HepG2 (cell line): ENCODE measurements around the gene XPNPEP1.
A peak's percentile ranks its signal among the peaks of the same experiment; 100 is the strongest.

Experiments used
- BATF2 ChIP-seq: sonication (generic); formaldehyde crosslinking; IDR thresholded peaks from 2 replicates; pipeline ENCODE4 v1.8.0; 2022; ENCODE audit warnings: mild to moderate bottlenecking, missing genetic modification reagents, moderate library complexity
- BCLAF1 ChIP-seq: fragments of 450-650 bp; IDR thresholded peaks from 2 replicates; pipeline ENCODE4 v1.6.1; 2017; ENCODE audit warnings: mild to moderate bottlenecking
- CTCF ChIP-seq: sonication (generic); formaldehyde crosslinking; IDR thresholded peaks from 2 replicates; pipeline ENCODE4 v1.5.0; 2020; ENCODE audit warnings: mild to moderate bottlenecking, missing genetic modification reagents, moderate library complexity
- FUBP1 ChIP-seq: sonication (generic); formaldehyde crosslinking; IDR thresholded peaks from 2 replicates; pipeline ENCODE4 v1.5.1; 2020; ENCODE audit warnings: missing genetic modification reagents, mild to moderate bottlenecking, borderline replicate concordance
- MYC ChIP-seq: sonication (generic); formaldehyde crosslinking; IDR thresholded peaks from 2 replicates; pipeline ENCODE4 v1.9.0; 2021; ENCODE audit warnings: missing genetic modification reagents, borderline replicate concordance
- REST ChIP-seq, 2 experiments: IDR thresholded peaks; 2 replicates each; pipeline ENCODE4 v1.6.1; 2011 to 2012; ENCODE audit warnings: low read length in 2 of 2, borderline replicate concordance in 1 of 2, low read depth in 1 of 2, mild to moderate bottlenecking in 1 of 2, moderate library complexity in 1 of 2
- ZNF629 ChIP-seq: sonication (generic); formaldehyde crosslinking; conservative IDR thresholded peaks from 2 replicates; pipeline ENCODE4 v1.5.0; 2020; ENCODE audit warnings: missing genetic modification reagents
- ZNF660 ChIP-seq: sonication (generic); formaldehyde crosslinking; IDR thresholded peaks from 2 replicates; pipeline ENCODE4 v1.5.1; 2020; ENCODE audit warnings: mild to moderate bottlenecking, low read depth, missing genetic modification reagents, borderline replicate concordance
- ZNF770 ChIP-seq: sonication (generic); formaldehyde crosslinking; IDR thresholded peaks from 2 replicates; pipeline ENCODE4 v1.5.0; 2020; ENCODE audit warnings: mild to moderate bottlenecking, missing genetic modification reagents
- ZUFSP ChIP-seq: sonication (generic); formaldehyde crosslinking; IDR thresholded peaks from 2 replicates; pipeline ENCODE4 v1.9.0; 2021; ENCODE audit warnings: missing genetic modification reagents, mild to moderate bottlenecking, borderline replicate concordance

- TF ChIP-seq FUBP1, result no peak
- no peak for TF ChIP-seq ZNF770 (CRISPR knock-in tag)
- no peak for TF ChIP-seq ZNF660 (CRISPR knock-in tag)
- TF ChIP-seq BATF2 (CRISPR knock-in tag), result no peak
- no peak for TF ChIP-seq ZUFSP (CRISPR knock-in tag)
- TF ChIP-seq BCLAF1, result no peak
- no peak for TF ChIP-seq MYC (CRISPR knock-in tag)
- TF ChIP-seq CTCF (CRISPR knock-in tag), result peak; percentile 93
- TF ChIP-seq ZNF629 (CRISPR knock-in tag), result no peak
- no peak for TF ChIP-seq REST (IDR thresholded peaks at IDR 0.05; ENCODE audit: borderline replicate concordance in 1 of 2, low read depth in 1 of 2, low read length in 2 of 2)
These were observed 39.2 kb downstream of the XPNPEP1 start for GRCh38 chr10:109883859-109884771.
